ENCODE results near the gene JARID2. TPM values are rescaled to one million over a fixed set of nuclear protein-coding genes. Genes with fewer than 3 reads are reported as not detected.

Gene JARID2
- total RNA-seq, 1 donor from 2014 or later, result 14.3 TPM

Small RNA genes within 50 kb of the gene (small RNA-seq; reads per million reads assigned to genes)
- gene RF00001 (ENCODE audit: low replicate concordance) (not detected), gene RNU6-522P (ENCODE audit: low replicate concordance) (0.08 reads per million), gene RNU6-645P (ENCODE audit: low replicate concordance) (not detected)
